Vagina (tissue), 2 donors: ENCODE results near the gene SORL1-AS1.

ENCODE experiments used
- POLR2A ChIP-seq, 2 donors: fragments of 450-650 bp; IDR thresholded peaks; one replicate each; pipeline ENCODE4 v1.6.1; 2017; ENCODE audit warnings: antibody characterized with exemption in 2 of 2, mild to moderate bottlenecking in 2 of 2, moderate library complexity in 2 of 2
- POLR2AphosphoS5 ChIP-seq, 2 donors: sonication (generic); formaldehyde crosslinking; IDR thresholded peaks; one replicate each; pipeline ENCODE4 v1.9.0; 2017; ENCODE audit warnings: antibody characterized with exemption in 2 of 2, mild to moderate bottlenecking in 2 of 2, low read depth in 1 of 2; ENCODE audit not compliant: insufficient read depth in 1 of 2
- TF ChIP-seq, protein P1 (sequence below), 3 experiments: fragments of 450-650 bp in 2 of 3; fragments of 200-600 bp in 1 of 3; sonication (generic) in 1 of 3; IDR thresholded peaks; one replicate each; pipeline ENCODE4 v1.5.1; 2017 to 2019; ENCODE audit warnings: antibody characterized with exemption in 3 of 3, mild to moderate bottlenecking in 2 of 3, moderate library complexity in 2 of 3

DNA sequence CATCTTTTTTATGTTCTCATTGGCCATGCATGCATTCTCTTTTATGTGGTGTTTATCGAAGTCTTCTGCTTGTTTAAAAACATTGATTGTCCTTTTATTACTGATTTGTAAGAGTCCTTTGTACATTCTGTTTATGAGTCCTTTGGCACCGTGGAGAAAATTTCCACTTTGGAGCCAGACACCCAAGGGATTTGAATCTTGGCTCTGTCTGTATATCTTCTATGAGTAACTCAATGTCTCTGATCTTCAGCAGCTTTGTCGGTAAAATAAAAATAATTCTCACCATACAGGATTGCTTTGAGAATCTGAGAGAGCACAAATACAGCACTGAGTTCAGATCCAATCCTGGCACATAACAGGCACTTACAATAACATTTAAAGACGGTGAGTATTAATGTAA, 13.4 kb downstream of the SORL1-AS1 start:
- TF ChIP-seq, protein P1, sequence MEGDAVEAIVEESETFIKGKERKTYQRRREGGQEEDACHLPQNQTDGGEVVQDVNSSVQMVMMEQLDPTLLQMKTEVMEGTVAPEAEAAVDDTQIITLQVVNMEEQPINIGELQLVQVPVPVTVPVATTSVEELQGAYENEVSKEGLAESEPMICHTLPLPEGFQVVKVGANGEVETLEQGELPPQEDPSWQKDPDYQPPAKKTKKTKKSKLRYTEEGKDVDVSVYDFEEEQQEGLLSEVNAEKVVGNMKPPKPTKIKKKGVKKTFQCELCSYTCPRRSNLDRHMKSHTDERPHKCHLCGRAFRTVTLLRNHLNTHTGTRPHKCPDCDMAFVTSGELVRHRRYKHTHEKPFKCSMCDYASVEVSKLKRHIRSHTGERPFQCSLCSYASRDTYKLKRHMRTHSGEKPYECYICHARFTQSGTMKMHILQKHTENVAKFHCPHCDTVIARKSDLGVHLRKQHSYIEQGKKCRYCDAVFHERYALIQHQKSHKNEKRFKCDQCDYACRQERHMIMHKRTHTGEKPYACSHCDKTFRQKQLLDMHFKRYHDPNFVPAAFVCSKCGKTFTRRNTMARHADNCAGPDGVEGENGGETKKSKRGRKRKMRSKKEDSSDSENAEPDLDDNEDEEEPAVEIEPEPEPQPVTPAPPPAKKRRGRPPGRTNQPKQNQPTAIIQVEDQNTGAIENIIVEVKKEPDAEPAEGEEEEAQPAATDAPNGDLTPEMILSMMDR (IDR thresholded peaks at IDR 0.05) = no peak
- TF ChIP-seq POLR2A (IDR thresholded peaks at IDR 0.05) = no peak
- TF ChIP-seq POLR2AphosphoS5 (IDR thresholded peaks at IDR 0.05; ENCODE audit: insufficient read depth in 1 of 2, low read depth in 1 of 2) = no peak
